Caco-2 (cell line): ENCODE data around the gene SUV39H2. TPM values are rescaled to one million over a fixed set of nuclear protein-coding genes. Genes with fewer than 3 reads are reported as not detected.

Experiments used
- BruUV-seq: library from RNA; stranded (reverse); fragments of 400-500 nt; replicated peaks from 2 replicates; lab custom pipeline; 2021; lab: Mats Ljungman, UMichigan
- CTCF ChIA-PET: fragments of 300-600 bp; sonication (Branson Sonifier 250); formaldehyde crosslinking; loops from one replicate; lab custom pipeline; 2022; ENCODE audit warnings: antibody characterized with exemption; lab: Charles Lee
- POLR2A ChIA-PET: fragments of 300-600 bp; sonication (Branson Sonifier 250); formaldehyde crosslinking; loops from one replicate; lab custom pipeline; 2022; ENCODE audit warnings: antibody characterized with exemption; lab: Charles Lee
- DNase-seq, 2 experiments: peaks; one replicate each; pipeline versions ENCODE4 v3.0.0 to v3.0.0-alpha.2; 2020 to 2022
- H3K27me3 ChIP-seq: replicated peaks from 2 replicates; pipeline ENCODE4 v1.6.0; 2011; ENCODE audit warnings: low read length; ENCODE audit not compliant: control insufficient read depth, insufficient read depth
- H3K36me3 ChIP-seq: 2 replicates; pipeline ENCODE4 v1.5.1; 2011; ENCODE audit warnings: low read length; ENCODE audit not compliant: control insufficient read depth, insufficient read depth
- H3K4me1 ChIP-seq: fragments of 250-450 bp; sonication (Bioruptor Pico); 2 replicates; pipeline ENCODE4 v1.5.1; 2020; ENCODE audit warnings: mild to moderate bottlenecking
- H3K4me3 ChIP-seq: 2 replicates; pipeline ENCODE4 v1.5.1; 2011; ENCODE audit warnings: low read depth, mild to moderate bottlenecking, control low read depth, low read length
- H3K9me3 ChIP-seq: fragments of 250-450 bp; sonication (Bioruptor Pico); 2 replicates; pipeline ENCODE4 v1.5.1; 2020; ENCODE audit warnings: mild to moderate bottlenecking, moderate library complexity
- H3K27ac Mint-ChIP-seq: one replicate; pipeline ENCODE4 v1.8.0; 2022; ENCODE audit warnings: mixed read lengths; ENCODE audit not compliant: unreplicated experiment
- H3K27me3 Mint-ChIP-seq: one replicate; pipeline ENCODE4 v1.8.0; 2022; ENCODE audit warnings: mixed read lengths; ENCODE audit not compliant: insufficient read depth, unreplicated experiment
- H3K36me3 Mint-ChIP-seq: one replicate; pipeline ENCODE4 v1.8.0; 2022; ENCODE audit warnings: mild to moderate bottlenecking, mixed read lengths; ENCODE audit not compliant: insufficient read depth, unreplicated experiment
- H3K4me1 Mint-ChIP-seq: one replicate; pipeline ENCODE4 v1.8.0; 2022; ENCODE audit warnings: low read depth, mixed read lengths; ENCODE audit not compliant: unreplicated experiment
- H3K4me3 Mint-ChIP-seq: one replicate; pipeline ENCODE4 v1.8.0; 2022; ENCODE audit warnings: mild to moderate bottlenecking, moderate library complexity, mixed read lengths; ENCODE audit not compliant: unreplicated experiment
- H3K9me3 Mint-ChIP-seq: one replicate; pipeline ENCODE4 v1.8.0; 2022; ENCODE audit warnings: mixed read lengths; ENCODE audit not compliant: unreplicated experiment
- CTCF ChIP-seq, 2 experiments: fragments of 200-600 bp in 1 of 2; IDR thresholded peaks; 1 replicate in 1 of 2; 2 replicates in 1 of 2; pipeline versions ENCODE4 v1.5.1 to v1.8.0; 2011 to 2022; ENCODE audit warnings: antibody characterized with exemption in 1 of 2, control low read depth in 1 of 2, inconsistent platforms in 1 of 2, low read depth in 1 of 2, low read length in 1 of 2, mild to moderate bottlenecking in 1 of 2, moderate library complexity in 1 of 2; ENCODE audit not compliant: insufficient read depth in 1 of 2, severe bottlenecking in 1 of 2, unreplicated experiment in 1 of 2
- intact Hi-C: fragments of 100-400 bp; cut with micrococcal nuclease; formaldehyde crosslinking; loops from one replicate; pipeline ENCODE4 v1.10.0; 2022; ENCODE audit not compliant: unreplicated experiment
- total RNA-seq: library from RNA; stranded (reverse); gene quantifications from 2 replicates; pipeline ENCODE4 v1.2.3, GENCODE V29; 2022

Gene SUV39H2
- total RNA-seq, 1 experiment from 2014 or later: 60.4 TPM

- Mint-ChIP-seq H3K27me3 (no peaks in the 10 kb centered on the region), H3K9me3 (no peaks in the 10 kb centered on the region), H3K36me3 (peaks cover 66% of the 10 kb centered on the region), H3K4me3 (no peak overlapping the region), H3K4me1 (no peaks in the 10 kb centered on the region), H3K27ac (no peak overlapping the region)
- intact Hi-C loops: no loop called here
- H3K4me3 ChIP-seq: no peak overlapping the region
- no peaks in the 10 kb centered on the region for H3K9me3 ChIP-seq
- no peaks in the 10 kb centered on the region for H3K27me3 ChIP-seq
- CTCF ChIA-PET: no interaction called here
- POLR2A ChIA-PET: no interaction called here
- H3K4me1 ChIP-seq: no peaks in the 10 kb centered on the region
- DNase-seq: no peak
- TF ChIP-seq CTCF (IDR thresholded peaks at IDR 0.05; ENCODE audit: insufficient read depth in 1 of 2, low read depth in 1 of 2, low read length in 1 of 2, severe bottlenecking in 1 of 2, unreplicated experiment in 1 of 2): no peak
- H3K36me3 ChIP-seq: peaks cover 6% of the 10 kb centered on the region
- BruUV-seq: no TSS peak
These were observed 68.6 kb downstream of the SUV39H2 start for GRCh38 chr10:14947268-14947667.

GRCh38 chr10:14949291-14949690, 70.6 kb downstream of the SUV39H2 start:
- Mint-ChIP-seq H3K36me3 (peaks cover 64% of the 10 kb centered on the region), H3K9me3 (no peaks in the 10 kb centered on the region), H3K27ac (no peak overlapping the region), H3K4me1 (no peaks in the 10 kb centered on the region), H3K27me3 (no peaks in the 10 kb centered on the region), H3K4me3 (no peak overlapping the region)
- Histone ChIP-seq H3K9me3 (no peaks in the 10 kb centered on the region), H3K4me3 (no peak overlapping the region), H3K27me3 (no peaks in the 10 kb centered on the region), H3K4me1 (no peaks in the 10 kb centered on the region), H3K36me3 (peaks cover 6% of the 10 kb centered on the region)
- TF ChIP-seq CTCF (IDR thresholded peaks at IDR 0.05; ENCODE audit: insufficient read depth in 1 of 2, low read depth in 1 of 2, low read length in 1 of 2, severe bottlenecking in 1 of 2, unreplicated experiment in 1 of 2): no peak
- ChIA-PET CTCF (interaction anchor here (1.2 kb wide), 1 partner anchor 155 kb away, joined by 4 read pairs; no protein-coding TSS in a partner anchor), POLR2A (no interaction called here)
- no TSS peak for BruUV-seq
- intact Hi-C loops: no loop called here
- DNase-seq: no peak

GRCh38 chr10:14952851-14953423, 74.3 kb downstream of the SUV39H2 start:
- H3K4me3 Mint-ChIP-seq: peak overlapping the region; percentile 87
- peaks cover 6% of the 10 kb centered on the region for H3K4me1 Mint-ChIP-seq
- peak overlapping the region; percentile 99 for H3K27ac Mint-ChIP-seq
- DNase-seq: peak in 1 of 2 experiments; percentile 24
- CTCF ChIA-PET: interaction anchor here (0.6 to 2.2 kb wide), 7 partner anchors 13 to 393 kb away, joined by 3 to 12 read pairs (median 6); partner anchors contain the start of genes CDNF, HSPA14, MSANTD7 and NMT2
- Histone ChIP-seq H3K27me3 (no peaks in the 10 kb centered on the region), H3K36me3 (no peaks in the 10 kb centered on the region), H3K9me3 (no peaks in the 10 kb centered on the region), H3K4me3 (peak overlapping the region; percentile 85), H3K4me1 (peaks cover 4% of the 10 kb centered on the region; the same call in 1 of the 2 replicates)
- H3K27me3 Mint-ChIP-seq: no peaks in the 10 kb centered on the region
- TSS peak; percentile 44 for BruUV-seq
- POLR2A ChIA-PET: interaction anchor here (0.6 to 2.2 kb wide), 6 partner anchors 30 to 424 kb away, joined by 3 to 25 read pairs (median 3); partner anchors contain the start of genes CDNF, HSPA14, MSANTD7 and SUV39H2
- peaks cover 31% of the 10 kb centered on the region for H3K36me3 Mint-ChIP-seq
- TF ChIP-seq CTCF (IDR thresholded peaks at IDR 0.05; ENCODE audit: insufficient read depth in 1 of 2, low read depth in 1 of 2, low read length in 1 of 2, severe bottlenecking in 1 of 2, unreplicated experiment in 1 of 2): no peak
- intact Hi-C loops: loop anchor here (1.0 to 10.0 kb wide), 2 partner anchors 378 to 454 kb away; no protein-coding TSS in a partner anchor
- no peaks in the 10 kb centered on the region for H3K9me3 Mint-ChIP-seq
